ENCODE data around the gene SGF29.

GRCh38 chr16:28580726-28581315 lies 27.1 kb downstream of the SGF29 start:
- no peak for TF ChIP-seq CTCF (IDR thresholded peaks at IDR 0.05)
- TF ChIP-seq POLR2AphosphoS5 (IDR thresholded peaks at IDR 0.05) = no peak
- no peak for TF ChIP-seq POLR2A (IDR thresholded peaks at IDR 0.05)

Measured in breast epithelium (tissue), 3 donors.